Measurements from ENCODE around the gene GAB1. TPM values are rescaled to one million over a fixed set of nuclear protein-coding genes. Genes with fewer than 3 reads are reported as not detected.

GAB1 gene
- total RNA-seq, 1 donor from 2014 or later = 31.0 TPM

- Histone ChIP-seq H3K9me3 (no peaks in the 10 kb centered on the region), H3K4me3 (no peak overlapping the region), H3K36me3 (peaks cover 0 to 12% of the 10 kb centered on the region in 2 donors), H3K4me1 (no peaks in the 10 kb centered on the region), H3K27me3 (no peaks in the 10 kb centered on the region), H3K27ac (no peak overlapping the region)
- intact Hi-C loops (cut with DNase I) = no loop called here
- TF ChIP-seq CTCF (IDR thresholded peaks at IDR 0.05) = no peak
- DNase-seq (ENCODE audit: low spot score in 2 of 2) = no peak
Observed at GRCh38 chr4:143451186-143451585, 114.5 kb downstream of the GAB1 start.

- Histone ChIP-seq H3K9me3 (no peaks in the 10 kb centered on the region), H3K27ac (no peak overlapping the region), H3K4me3 (no peak overlapping the region), H3K36me3 (peaks cover 7 to 15% of the 10 kb centered on the region in 2 donors), H3K27me3 (no peaks in the 10 kb centered on the region), H3K4me1 (no peaks in the 10 kb centered on the region)
- DNase-seq (ENCODE audit: low spot score in 2 of 2) = no peak
- TF ChIP-seq CTCF (IDR thresholded peaks at IDR 0.05) = no peak
- intact Hi-C loops (cut with DNase I) = no loop called here
Observed at GRCh38 chr4:143455211-143455610, 118.5 kb downstream of the GAB1 start.

- H3K27me3 ChIP-seq = no peaks in the 10 kb centered on the region
- H3K4me3 ChIP-seq = no peak overlapping the region
- DNase-seq (ENCODE audit: low spot score in 2 of 2) = no peak
- H3K9me3 ChIP-seq = no peaks in the 10 kb centered on the region
- intact Hi-C loops (cut with DNase I) = no loop called here
- H3K36me3 ChIP-seq = peaks cover 20 to 52% of the 10 kb centered on the region in 2 donors
- TF ChIP-seq CTCF (IDR thresholded peaks at IDR 0.05) = no peak
- no peaks in the 10 kb centered on the region for H3K4me1 ChIP-seq
- no peak overlapping the region for H3K27ac ChIP-seq
Observed at GRCh38 chr4:143458966-143459365, 122.3 kb downstream of the GAB1 start.

- Histone ChIP-seq H3K36me3 (peaks cover 13 to 29% of the 10 kb centered on the region in 2 donors), H3K4me1 (no peaks in the 10 kb centered on the region), H3K27me3 (no peaks in the 10 kb centered on the region), H3K4me3 (no peak overlapping the region), H3K9me3 (no peaks in the 10 kb centered on the region), H3K27ac (no peak overlapping the region)
- intact Hi-C loops (cut with DNase I) = no loop called here
- no peak for TF ChIP-seq CTCF (IDR thresholded peaks at IDR 0.05)
- no peak for DNase-seq (ENCODE audit: low spot score in 2 of 2)
Observed at GRCh38 chr4:143473334-143474126, 136.9 kb downstream of the GAB1 start.

GRCh38 chr4:143477487-143477886 is 140.8 kb downstream of the GAB1 start:
- TF ChIP-seq CTCF (IDR thresholded peaks at IDR 0.05) = no peak
- no peak overlapping the region for H3K27ac ChIP-seq

More at GRCh38 chr4:143477487-143477886, 140.8 kb downstream of the GAB1 start:
- Histone ChIP-seq H3K9me3 (no peaks in the 10 kb centered on the region), H3K36me3 (peaks cover 7 to 9% of the 10 kb centered on the region in 2 donors), H3K4me3 (no peak overlapping the region), H3K4me1 (no peaks in the 10 kb centered on the region), H3K27me3 (no peaks in the 10 kb centered on the region)
- DNase-seq (ENCODE audit: low spot score in 2 of 2) = no peak
- intact Hi-C loops (cut with DNase I) = no loop called here

Data from ascending aorta (tissue), 2 donors.